Astrocyte (in vitro differentiated cells and primary cell): Measurements from ENCODE around the gene CD1E. TPM values are rescaled to one million over a fixed set of nuclear protein-coding genes. Genes with fewer than 3 reads are reported as not detected.

Experiments
- DNase-seq: peaks from one replicate; pipeline ENCODE4 v3.0.0-alpha.2; 2010; ENCODE audit warnings: low read depth
- FAIRE-seq: peaks from 2 replicates; lab custom pipeline; 2011; peaks lifted over from hg19 to GRCh38; lab: Jason Lieb, UNC
- H2AFZ ChIP-seq: 2 replicates; pipeline ENCODE4 v1.6.0; 2012; ENCODE audit warnings: low read depth, low read length, inconsistent platforms
- H3K27ac ChIP-seq: 2 replicates; pipeline ENCODE4 v1.5.1; 2011; ENCODE audit warnings: low read depth, low read length, inconsistent platforms
- H3K27me3 ChIP-seq: 2 replicates; pipeline ENCODE4 v1.6.0; 2011; ENCODE audit warnings: low read length, inconsistent platforms; ENCODE audit not compliant: insufficient read depth
- H3K36me3 ChIP-seq: 2 replicates; pipeline ENCODE4 v1.5.1; 2011; ENCODE audit warnings: low read length, inconsistent platforms; ENCODE audit not compliant: insufficient read depth
- H3K4me1 ChIP-seq: 2 replicates; pipeline ENCODE4 v1.5.1; 2011; ENCODE audit warnings: low read length, inconsistent platforms; ENCODE audit not compliant: insufficient read depth
- H3K4me2 ChIP-seq: 2 replicates; pipeline ENCODE4 v1.6.0; 2012; ENCODE audit warnings: low read length, inconsistent platforms
- H3K4me3 ChIP-seq: 2 replicates; pipeline ENCODE4 v1.5.1; 2011; ENCODE audit warnings: low read depth, mild to moderate bottlenecking, low read length, inconsistent platforms; ENCODE audit not compliant: insufficient read depth
- H3K79me2 ChIP-seq: 2 replicates; pipeline ENCODE4 v1.6.0; 2012; ENCODE audit warnings: mild to moderate bottlenecking, low read length, inconsistent platforms; ENCODE audit not compliant: insufficient read depth
- H3K9ac ChIP-seq: 2 replicates; pipeline ENCODE4 v1.6.0; 2012; ENCODE audit warnings: mild to moderate bottlenecking, low read length, inconsistent platforms
- H3K9me3 ChIP-seq: 2 replicates; pipeline ENCODE4 v1.5.1; 2012; ENCODE audit warnings: low read depth, mild to moderate bottlenecking, low read length, inconsistent platforms; ENCODE audit not compliant: insufficient read depth
- H4K20me1 ChIP-seq: 2 replicates; pipeline ENCODE4 v1.6.0; 2012; ENCODE audit warnings: low read length, inconsistent platforms; ENCODE audit not compliant: insufficient read depth
- H3K27ac Mint-ChIP-seq: one replicate; pipeline ENCODE4 v1.8.0; 2021; ENCODE audit warnings: mild to moderate bottlenecking, mixed read lengths; ENCODE audit not compliant: unreplicated experiment
- H3K27me3 Mint-ChIP-seq: one replicate; pipeline ENCODE4 v1.8.0; 2021; ENCODE audit warnings: low read depth, mixed read lengths; ENCODE audit not compliant: unreplicated experiment
- H3K36me3 Mint-ChIP-seq: one replicate; pipeline ENCODE4 v1.8.0; 2021; ENCODE audit warnings: low read depth, mixed read lengths; ENCODE audit not compliant: unreplicated experiment
- H3K4me1 Mint-ChIP-seq: one replicate; pipeline ENCODE4 v1.8.0; 2021; ENCODE audit warnings: low read depth, mixed read lengths; ENCODE audit not compliant: unreplicated experiment
- H3K4me3 Mint-ChIP-seq: one replicate; pipeline ENCODE4 v1.8.0; 2021; ENCODE audit warnings: mild to moderate bottlenecking, moderate library complexity, mixed read lengths; ENCODE audit not compliant: unreplicated experiment
- H3K9me3 Mint-ChIP-seq: one replicate; pipeline ENCODE4 v1.8.0; 2021; ENCODE audit warnings: mild to moderate bottlenecking, mixed read lengths; ENCODE audit not compliant: unreplicated experiment
- EZH2 ChIP-seq: IDR thresholded peaks from 2 replicates; pipeline ENCODE4 v1.6.1; 2012; ENCODE audit warnings: mild to moderate bottlenecking, low read length, inconsistent platforms; ENCODE audit not compliant: insufficient read depth
- total RNA-seq: library from RNA; stranded (reverse); gene quantifications from 2 replicates; pipeline ENCODE4 v1.2.1, GENCODE V29; 2021
- TF ChIP-seq, protein P1 (sequence below): IDR thresholded peaks from 2 replicates; pipeline ENCODE4 v1.5.1; 2011; ENCODE audit warnings: low read depth, mild to moderate bottlenecking, inconsistent platforms, low read length, moderate library complexity; ENCODE audit not compliant: insufficient read depth

Gene CD1E
- total RNA-seq, 1 donor from 2014 or later: not detected

DNA sequence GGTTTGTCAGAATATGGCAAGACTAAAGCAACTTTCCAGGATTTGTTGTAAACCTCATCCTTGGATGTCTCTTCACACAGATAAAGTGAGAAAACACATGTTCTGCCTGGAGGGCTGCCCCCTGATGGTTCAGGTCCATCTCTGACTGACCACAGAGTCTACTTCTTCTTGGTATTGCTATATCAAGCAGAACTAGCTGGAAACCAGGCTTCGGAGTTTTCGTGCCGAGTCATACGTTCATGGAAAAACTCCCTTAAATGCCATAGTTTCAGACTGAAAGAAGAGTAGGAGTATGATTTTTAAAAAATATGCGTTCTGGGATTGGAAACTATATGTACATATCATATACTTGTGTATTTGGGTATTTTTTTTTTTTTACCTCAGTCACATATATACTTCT, 39.8 kb downstream of the CD1E start:
- Mint-ChIP-seq H3K4me3 (no peak overlapping the region), H3K27ac (no peak overlapping the region), H3K4me1 (peaks cover 9% of the 10 kb centered on the region), H3K27me3 (no peaks in the 10 kb centered on the region), H3K36me3 (no peaks in the 10 kb centered on the region), H3K9me3 (no peaks in the 10 kb centered on the region)
- no peak for TF ChIP-seq EZH2
- TF ChIP-seq, protein P1, sequence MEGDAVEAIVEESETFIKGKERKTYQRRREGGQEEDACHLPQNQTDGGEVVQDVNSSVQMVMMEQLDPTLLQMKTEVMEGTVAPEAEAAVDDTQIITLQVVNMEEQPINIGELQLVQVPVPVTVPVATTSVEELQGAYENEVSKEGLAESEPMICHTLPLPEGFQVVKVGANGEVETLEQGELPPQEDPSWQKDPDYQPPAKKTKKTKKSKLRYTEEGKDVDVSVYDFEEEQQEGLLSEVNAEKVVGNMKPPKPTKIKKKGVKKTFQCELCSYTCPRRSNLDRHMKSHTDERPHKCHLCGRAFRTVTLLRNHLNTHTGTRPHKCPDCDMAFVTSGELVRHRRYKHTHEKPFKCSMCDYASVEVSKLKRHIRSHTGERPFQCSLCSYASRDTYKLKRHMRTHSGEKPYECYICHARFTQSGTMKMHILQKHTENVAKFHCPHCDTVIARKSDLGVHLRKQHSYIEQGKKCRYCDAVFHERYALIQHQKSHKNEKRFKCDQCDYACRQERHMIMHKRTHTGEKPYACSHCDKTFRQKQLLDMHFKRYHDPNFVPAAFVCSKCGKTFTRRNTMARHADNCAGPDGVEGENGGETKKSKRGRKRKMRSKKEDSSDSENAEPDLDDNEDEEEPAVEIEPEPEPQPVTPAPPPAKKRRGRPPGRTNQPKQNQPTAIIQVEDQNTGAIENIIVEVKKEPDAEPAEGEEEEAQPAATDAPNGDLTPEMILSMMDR: no peak
- Histone ChIP-seq H3K27ac (no peak overlapping the region), H3K4me2 (no peak overlapping the region), H3K27me3 (no peaks in the 10 kb centered on the region), H3K4me1 (no peaks in the 10 kb centered on the region), H4K20me1 (no peaks in the 10 kb centered on the region), H3K79me2 (no peaks in the 10 kb centered on the region), H3K9me3 (no peaks in the 10 kb centered on the region), H3K36me3 (no peaks in the 10 kb centered on the region), H3K9ac (no peak overlapping the region), H3K4me3 (no peak overlapping the region), H2AFZ (no peak overlapping the region)
- DNase-seq (no peak), FAIRE-seq (no peak)

DNA sequence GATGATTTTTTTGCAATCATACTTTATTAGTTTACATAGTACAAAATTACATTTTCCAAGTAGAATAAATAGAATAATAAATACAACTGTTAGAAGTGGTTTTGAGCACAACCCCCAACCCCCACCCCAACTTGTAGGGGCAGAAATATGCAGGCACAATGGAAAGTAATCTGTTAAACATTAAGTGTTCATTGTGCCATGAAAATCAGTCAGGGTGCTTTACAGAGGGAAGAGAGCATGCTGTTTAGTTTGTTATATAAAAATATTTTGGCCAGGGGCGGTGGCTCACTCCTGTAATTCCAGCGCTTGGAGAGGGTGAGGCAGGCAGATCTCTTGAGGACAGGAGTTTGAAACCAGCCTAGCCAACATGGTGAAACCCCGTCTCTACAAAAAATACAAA, 43.0 kb downstream of the CD1E start:
- Mint-ChIP-seq H3K27me3 (no peaks in the 10 kb centered on the region), H3K4me1 (peaks cover 3% of the 10 kb centered on the region), H3K27ac (no peak overlapping the region), H3K36me3 (no peaks in the 10 kb centered on the region), H3K4me3 (no peak overlapping the region), H3K9me3 (no peaks in the 10 kb centered on the region)
- Histone ChIP-seq H3K4me2 (no peak overlapping the region), H4K20me1 (no peaks in the 10 kb centered on the region), H3K27me3 (no peaks in the 10 kb centered on the region), H3K9ac (no peak overlapping the region), H2AFZ (no peak overlapping the region), H3K36me3 (no peaks in the 10 kb centered on the region), H3K4me1 (no peaks in the 10 kb centered on the region), H3K9me3 (no peaks in the 10 kb centered on the region), H3K4me3 (no peak overlapping the region), H3K27ac (no peak overlapping the region), H3K79me2 (no peaks in the 10 kb centered on the region)
- DNase-seq (no peak), FAIRE-seq (no peak)
- TF ChIP-seq, protein P1: no peak
- TF ChIP-seq EZH2: no peak

DNA sequence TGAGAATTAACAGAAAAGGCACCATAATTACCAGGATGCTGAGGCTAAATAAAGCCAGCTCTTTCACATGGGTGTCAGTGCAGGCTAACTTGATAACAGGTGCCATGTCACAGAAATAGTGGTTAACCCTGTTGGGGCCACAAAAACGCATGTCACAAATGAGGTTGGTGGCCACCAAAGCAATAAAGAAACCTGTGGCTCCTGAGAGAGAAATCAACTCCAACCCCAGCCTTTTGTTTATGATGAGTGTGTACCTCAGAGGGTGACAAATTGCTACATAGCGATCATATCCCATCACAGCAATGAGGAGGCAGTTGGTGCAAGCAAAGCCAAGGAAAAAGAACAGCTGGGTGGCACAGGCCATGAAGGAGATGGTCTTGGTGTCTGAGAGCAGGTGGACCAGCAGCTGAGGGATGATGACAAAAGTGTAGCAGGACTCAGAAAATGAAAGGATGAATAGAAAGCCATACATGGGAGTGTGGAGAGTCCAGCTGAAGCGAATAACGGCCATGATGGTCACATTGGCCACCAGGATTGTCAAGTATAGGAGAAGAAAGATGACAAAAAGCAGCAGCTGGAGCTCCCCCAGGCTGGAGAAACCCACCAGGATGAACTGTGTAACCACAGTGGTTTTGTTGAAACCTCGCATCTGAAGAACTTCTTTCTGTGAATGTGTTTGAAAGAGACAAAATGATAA, 45.3 kb downstream of the CD1E start, which contains the start of gene OR10T2:
Gene OR10T2, minus strand, starts transcription at position 649 of the 697 bp plus-strand sequence. Its CDS starts 0 bp downstream, at position 649.
- no peaks in the 10 kb centered on the region for H3K79me2 ChIP-seq
- H3K4me1 ChIP-seq: no peaks in the 10 kb centered on the region
- TF ChIP-seq, protein P1: no peak
- TF ChIP-seq EZH2: no peak
- no peak within 1 kb of the TSS for H3K4me2 ChIP-seq
- Mint-ChIP-seq H3K36me3 (no peaks in the 10 kb centered on the region), H3K4me3 (no peak within 1 kb of the TSS), H3K27ac (no peak within 1 kb of the TSS), H3K9me3 (no peaks in the 10 kb centered on the region), H3K4me1 (no peaks in the 10 kb centered on the region), H3K27me3 (no peaks in the 10 kb centered on the region)
- no peaks in the 10 kb centered on the region for H3K9me3 ChIP-seq
- H3K36me3 ChIP-seq: no peaks in the 10 kb centered on the region
- no peaks in the 10 kb centered on the region for H4K20me1 ChIP-seq
- H3K27me3 ChIP-seq: no peaks in the 10 kb centered on the region
- no peak within 1 kb of the TSS for H3K4me3 ChIP-seq
- DNase-seq (no peak), FAIRE-seq (no peak)
- no peak within 1 kb of the TSS for H3K27ac ChIP-seq
- H2AFZ ChIP-seq: no peak within 1 kb of the TSS
- H3K9ac ChIP-seq: no peak within 1 kb of the TSS
